Measurements from ENCODE around the gene PTCH2. TPM values are rescaled to one million over a fixed set of nuclear protein-coding genes. Genes with fewer than 3 reads are reported as not detected.

The PTCH2 gene
- total RNA-seq, 1 donor from 2014 or later: 1.7 TPM

DNA sequence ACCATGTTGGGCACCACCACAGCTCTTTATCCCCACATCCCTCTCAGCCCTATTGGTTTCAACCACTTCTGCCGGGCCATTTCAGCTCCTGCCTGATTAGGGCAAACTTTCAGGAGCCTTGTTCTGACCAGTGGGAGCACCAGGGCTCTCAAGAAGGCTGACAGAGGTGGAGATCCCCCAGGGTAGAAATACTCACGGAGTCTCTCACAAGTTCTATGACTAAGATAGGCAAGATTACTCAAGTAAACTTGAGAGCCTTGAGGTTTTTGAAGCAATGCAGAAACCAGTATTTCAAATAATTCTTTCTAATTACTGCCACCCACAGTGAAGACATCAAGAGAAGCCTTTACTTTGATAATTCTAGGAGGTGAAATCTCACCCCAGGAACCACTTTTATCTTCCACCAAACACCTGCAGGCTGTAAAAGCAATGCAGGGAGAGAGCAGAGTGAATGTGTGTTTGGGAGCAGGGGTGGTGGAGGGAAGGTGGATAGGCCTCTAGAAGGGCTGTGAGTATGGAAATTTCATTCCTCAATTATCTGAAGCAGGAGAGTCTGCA is 6.6 kb upstream of the PTCH2 start:
- Mint-ChIP-seq H3K27me3 (ENCODE audit: low read depth) (peaks cover 4% of the 10 kb centered on the region), H3K27ac (no peak overlapping the region), H3K4me1 (no peaks in the 10 kb centered on the region), H3K4me3 (no peak overlapping the region), H3K36me3 (peaks cover 16% of the 10 kb centered on the region), H3K9me3 (no peaks in the 10 kb centered on the region)
- DNase-seq (ENCODE audit: low spot score in 2 of 2, unreplicated experiment in 2 of 2): no peak
- TF ChIP-seq, protein P1, sequence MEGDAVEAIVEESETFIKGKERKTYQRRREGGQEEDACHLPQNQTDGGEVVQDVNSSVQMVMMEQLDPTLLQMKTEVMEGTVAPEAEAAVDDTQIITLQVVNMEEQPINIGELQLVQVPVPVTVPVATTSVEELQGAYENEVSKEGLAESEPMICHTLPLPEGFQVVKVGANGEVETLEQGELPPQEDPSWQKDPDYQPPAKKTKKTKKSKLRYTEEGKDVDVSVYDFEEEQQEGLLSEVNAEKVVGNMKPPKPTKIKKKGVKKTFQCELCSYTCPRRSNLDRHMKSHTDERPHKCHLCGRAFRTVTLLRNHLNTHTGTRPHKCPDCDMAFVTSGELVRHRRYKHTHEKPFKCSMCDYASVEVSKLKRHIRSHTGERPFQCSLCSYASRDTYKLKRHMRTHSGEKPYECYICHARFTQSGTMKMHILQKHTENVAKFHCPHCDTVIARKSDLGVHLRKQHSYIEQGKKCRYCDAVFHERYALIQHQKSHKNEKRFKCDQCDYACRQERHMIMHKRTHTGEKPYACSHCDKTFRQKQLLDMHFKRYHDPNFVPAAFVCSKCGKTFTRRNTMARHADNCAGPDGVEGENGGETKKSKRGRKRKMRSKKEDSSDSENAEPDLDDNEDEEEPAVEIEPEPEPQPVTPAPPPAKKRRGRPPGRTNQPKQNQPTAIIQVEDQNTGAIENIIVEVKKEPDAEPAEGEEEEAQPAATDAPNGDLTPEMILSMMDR (IDR thresholded peaks at IDR 0.05; ENCODE audit: unreplicated experiment): no peak

DNA sequence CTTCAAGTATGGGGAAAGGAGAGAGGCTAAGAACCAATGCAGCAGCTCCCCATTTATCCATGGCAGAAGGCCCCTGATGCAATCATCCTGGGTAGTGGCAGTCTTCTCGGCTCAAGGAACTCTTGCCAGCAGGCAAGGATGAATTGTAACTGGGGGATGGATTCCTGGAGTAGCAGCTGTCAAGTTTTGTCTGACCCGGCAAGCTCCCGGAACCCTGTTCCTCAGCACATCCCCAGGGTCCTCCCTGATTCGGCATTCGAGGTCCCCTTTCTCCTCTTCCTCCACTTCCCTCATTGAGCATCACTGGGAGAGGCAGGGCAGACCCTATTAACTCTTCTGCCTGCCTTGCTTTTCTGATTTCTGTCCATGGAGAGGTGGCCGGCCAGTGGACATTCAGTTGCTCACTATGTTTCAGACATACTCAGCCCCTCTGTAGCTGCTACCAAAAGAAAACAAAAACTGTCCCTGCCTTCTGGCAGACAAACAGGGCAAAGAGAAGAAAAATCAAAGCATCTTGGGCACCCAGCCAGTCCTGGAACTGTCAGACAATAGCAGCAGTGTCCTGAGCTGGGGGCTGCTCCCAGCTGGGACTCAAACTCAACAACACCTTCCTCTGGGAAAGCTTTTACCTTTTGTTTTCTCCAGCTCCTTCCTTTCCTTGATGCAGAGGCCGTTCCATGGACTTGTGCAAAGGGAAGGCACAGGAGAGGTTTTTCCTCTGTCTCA is 5.6 kb upstream of the PTCH2 start:
- H3K9me3 Mint-ChIP-seq: no peaks in the 10 kb centered on the region
- no peak overlapping the region for H3K4me3 Mint-ChIP-seq
- peaks cover 3% of the 10 kb centered on the region for H3K4me1 Mint-ChIP-seq
- H3K27ac Mint-ChIP-seq: no peak overlapping the region
- H3K36me3 Mint-ChIP-seq: peaks cover 12% of the 10 kb centered on the region
- H3K27me3 Mint-ChIP-seq (ENCODE audit: low read depth): peaks cover 10% of the 10 kb centered on the region
- TF ChIP-seq, protein P1 (IDR thresholded peaks at IDR 0.05; ENCODE audit: unreplicated experiment): no peak
- no peak for DNase-seq (ENCODE audit: low spot score in 2 of 2, unreplicated experiment in 2 of 2)

DNA sequence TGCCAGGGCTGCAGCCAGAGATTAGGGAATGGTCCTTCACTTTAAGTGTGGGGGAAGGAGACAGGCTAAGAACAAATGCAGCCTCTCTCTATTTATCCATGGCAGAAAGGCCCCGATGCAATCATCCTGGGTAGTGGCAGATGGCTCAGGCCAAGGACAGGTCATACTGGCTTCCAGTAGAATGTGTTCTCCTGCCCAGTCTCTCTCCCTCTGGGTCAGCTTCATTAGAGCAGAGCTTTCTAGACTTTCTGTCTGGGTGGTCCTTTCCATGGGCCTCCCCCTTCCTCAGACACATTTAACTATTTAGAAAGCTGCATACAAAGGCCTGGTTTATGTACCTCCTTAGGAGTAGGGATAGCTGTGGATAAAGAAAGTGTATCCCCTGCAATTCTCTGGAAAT is 4.8 kb upstream of the PTCH2 start:
- Mint-ChIP-seq H3K9me3 (no peaks in the 10 kb centered on the region), H3K4me3 (no peak overlapping the region), H3K36me3 (peaks cover 8% of the 10 kb centered on the region), H3K27ac (no peak overlapping the region), H3K27me3 (ENCODE audit: low read depth) (peaks cover 10% of the 10 kb centered on the region), H3K4me1 (peaks cover 3% of the 10 kb centered on the region)
- TF ChIP-seq, protein P1 (IDR thresholded peaks at IDR 0.05; ENCODE audit: unreplicated experiment): no peak
- DNase-seq (ENCODE audit: low spot score in 2 of 2, unreplicated experiment in 2 of 2): no peak

DNA sequence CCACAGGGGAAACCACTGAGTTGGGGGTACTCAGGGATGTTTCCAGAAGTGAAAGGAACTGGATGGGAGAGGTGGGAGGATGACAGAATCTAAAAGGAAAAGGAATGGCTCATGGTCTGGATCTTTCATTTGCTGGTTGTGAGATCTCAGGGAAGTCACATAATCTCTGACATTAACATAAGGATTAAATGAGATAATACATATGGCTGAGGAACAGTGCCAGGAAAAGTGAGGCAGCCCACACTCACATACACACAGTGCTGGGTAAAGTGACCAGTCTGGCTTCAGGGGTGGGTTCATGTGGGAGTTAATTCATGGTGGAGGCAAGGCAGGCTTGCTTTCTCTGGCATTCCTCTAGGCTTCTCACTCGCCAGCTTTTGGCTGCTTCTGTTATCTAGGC is 3.9 kb upstream of the PTCH2 start:
- peaks cover 15% of the 10 kb centered on the region for H3K27me3 Mint-ChIP-seq (ENCODE audit: low read depth)
- DNase-seq (ENCODE audit: low spot score in 2 of 2, unreplicated experiment in 2 of 2): no peak
- no peak overlapping the region for H3K4me3 Mint-ChIP-seq
- H3K36me3 Mint-ChIP-seq: peaks cover 6% of the 10 kb centered on the region
- no peak overlapping the region for H3K27ac Mint-ChIP-seq
- no peaks in the 10 kb centered on the region for H3K9me3 Mint-ChIP-seq
- TF ChIP-seq, protein P1 (IDR thresholded peaks at IDR 0.05; ENCODE audit: unreplicated experiment): no peak
- peaks cover 3% of the 10 kb centered on the region for H3K4me1 Mint-ChIP-seq

DNA sequence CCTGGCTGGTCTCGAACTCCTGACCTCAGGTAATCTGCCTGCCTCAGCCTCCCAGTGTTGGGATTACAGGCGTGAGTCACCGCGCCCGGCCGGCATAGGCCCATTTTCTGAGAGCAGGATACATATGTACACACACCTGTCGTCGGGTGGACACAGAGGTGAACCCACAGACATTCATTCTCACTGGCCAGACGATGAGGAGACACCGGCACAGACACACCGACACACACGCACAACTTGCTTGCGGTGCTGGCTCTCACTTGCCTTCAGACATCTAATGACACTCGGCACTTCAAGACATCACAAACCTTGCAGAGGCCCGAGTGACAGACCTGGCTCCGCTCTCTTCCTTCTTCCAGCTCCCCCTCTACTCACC is 579 bp downstream of the PTCH2 start:
- DNase-seq (ENCODE audit: low spot score in 2 of 2, unreplicated experiment in 2 of 2): no peak
- Mint-ChIP-seq H3K27ac (no peak overlapping the region), H3K9me3 (no peaks in the 10 kb centered on the region), H3K4me1 (peaks cover 3% of the 10 kb centered on the region), H3K27me3 (ENCODE audit: low read depth) (peaks cover 26% of the 10 kb centered on the region), H3K36me3 (no peaks in the 10 kb centered on the region), H3K4me3 (peak overlapping the region; percentile 58)
- TF ChIP-seq, protein P1 (IDR thresholded peaks at IDR 0.05; ENCODE audit: unreplicated experiment): no peak

Data from mesothelial cell of epicardium (in vitro differentiated cells).